H1 (cell line): ENCODE results near the gene P3H1. TPM values are rescaled to one million over a fixed set of nuclear protein-coding genes. Genes with fewer than 3 reads are reported as not detected.

Source experiments
- CTCF ChIA-PET: fragments of 300-600 bp; sonication (Branson Sonifier 250); formaldehyde crosslinking; loops from one replicate; lab custom pipeline; 2021; ENCODE audit not compliant: partially characterized antibody; lab: Charles Lee
- POLR2A ChIA-PET: fragments of 300-600 bp; sonication (Branson Sonifier 250); formaldehyde crosslinking; loops from one replicate; lab custom pipeline; 2021; ENCODE audit warnings: inconsistent platforms; ENCODE audit not compliant: partially characterized antibody; lab: Charles Lee
- DNase-seq, 2 experiments: peaks; one replicate each; pipeline versions ENCODE4 v3.0.0 to v3.0.0-alpha.2; 2010 to 2022; ENCODE audit warnings: low spot score in 2 of 2, low read depth in 1 of 2, mixed read lengths in 1 of 2
- FAIRE-seq: peaks from 2 replicates; lab custom pipeline; 2011; peaks lifted over from hg19 to GRCh38; lab: Jason Lieb, UNC
- H2AFZ ChIP-seq: 2 replicates; pipeline ENCODE4 v1.8.1; 2012; ENCODE audit warnings: low read length, inconsistent platforms
- H2AK5ac ChIP-seq: 2 replicates; pipeline ENCODE4 v1.6.1; 2013; ENCODE audit warnings: low read depth, low read length
- H2BK120ac ChIP-seq: replicated peaks from 2 replicates; pipeline ENCODE3; 2013; ENCODE audit warnings: low read depth, low read length, inconsistent platforms
- H2BK12ac ChIP-seq: 2 replicates; pipeline ENCODE4 v1.6.1; 2013; ENCODE audit warnings: low read depth, low read length
- H2BK15ac ChIP-seq: 2 replicates; pipeline ENCODE4 v1.6.1; 2013; ENCODE audit warnings: low read length
- H2BK20ac ChIP-seq: 2 replicates; pipeline ENCODE4 v1.6.1; 2013; ENCODE audit warnings: low read length
- H2BK5ac ChIP-seq: 2 replicates; pipeline ENCODE4 v1.6.1; 2013; ENCODE audit warnings: low read depth, low read length
- H3K14ac ChIP-seq: 2 replicates; pipeline ENCODE4 v1.6.1; 2013; ENCODE audit warnings: inconsistent platforms; ENCODE audit not compliant: insufficient read length
- H3K18ac ChIP-seq: 2 replicates; pipeline ENCODE4 v1.6.1; 2013; ENCODE audit warnings: low read length; ENCODE audit errors: extremely low read depth
- H3K23ac ChIP-seq: 2 replicates; pipeline ENCODE4 v1.6.1; 2013; ENCODE audit warnings: inconsistent platforms; ENCODE audit not compliant: insufficient read length
- H3K23me2 ChIP-seq: 2 replicates; pipeline ENCODE4 v1.6.1; 2013; ENCODE audit warnings: low read depth, low read length
- H3K27ac ChIP-seq: 2 replicates; pipeline ENCODE4 v1.6.1; 2011; ENCODE audit warnings: low read depth, low read length, inconsistent platforms
- H3K27me3 ChIP-seq, 4 experiments: replicated peaks in 1 of 4; 1 replicate in 1 of 4; 2 replicates in 3 of 4; pipeline versions ENCODE4 v1.6.1 to v1.8.1; 2011 to 2013; ENCODE audit warnings: low read length in 3 of 4, mild to moderate bottlenecking in 3 of 4, inconsistent platforms in 2 of 4, mixed read lengths in 2 of 4, moderate library complexity in 1 of 4; ENCODE audit not compliant: control insufficient read depth in 3 of 4, insufficient read depth in 3 of 4; ENCODE audit errors: extremely low read depth in 1 of 4
- H3K36me3 ChIP-seq, 4 experiments: 2 replicates each; pipeline versions ENCODE4 v1.6.1 to v1.8.1; 2011 to 2013; ENCODE audit warnings: mild to moderate bottlenecking in 4 of 4, low read length in 3 of 4, moderate library complexity in 2 of 4, control low read depth in 1 of 4, inconsistent platforms in 1 of 4; ENCODE audit not compliant: insufficient read depth in 4 of 4, control insufficient read depth in 2 of 4
- H3K4ac ChIP-seq: replicated peaks from 2 replicates; pipeline ENCODE3; 2013; ENCODE audit warnings: low read length, low read depth, mixed read lengths, inconsistent platforms; ENCODE audit not compliant: insufficient read length
- H3K4me1 ChIP-seq, 4 experiments: replicated peaks in 1 of 4; 1 replicate in 1 of 4; 2 replicates in 3 of 4; pipeline versions ENCODE4 v1.6.1 to v1.8.1; 2011 to 2013; ENCODE audit warnings: low read length in 3 of 4, inconsistent platforms in 2 of 4, mixed read lengths in 1 of 4; ENCODE audit not compliant: insufficient read depth in 4 of 4, control insufficient read depth in 3 of 4
- H3K4me2 ChIP-seq, 2 experiments: 2 replicates each; pipeline versions ENCODE4 v1.6.1 to v1.8.1; 2011 to 2013; ENCODE audit warnings: low read depth in 2 of 2, low read length in 2 of 2, control low read depth in 1 of 2, inconsistent platforms in 1 of 2, mild to moderate bottlenecking in 1 of 2; ENCODE audit not compliant: insufficient read depth in 1 of 2
- H3K4me3 ChIP-seq, 4 experiments: fragments of 200-600, 300-600 bp in 1 of 4; sonication (generic), shearing (Covaris generic), sonication (Bioruptor Twin) in 1 of 4; 2 replicates each; pipeline versions ENCODE4 v1.5.1 to v1.8.1; 2011 to 2016; ENCODE audit warnings: low read length in 4 of 4, low read depth in 3 of 4, control low read depth in 2 of 4, inconsistent platforms in 2 of 4, mild to moderate bottlenecking in 2 of 4, mixed read lengths in 1 of 4, moderate library complexity in 1 of 4; ENCODE audit not compliant: insufficient read depth in 2 of 4; ENCODE audit errors: extremely low read depth in 1 of 4
- H3K56ac ChIP-seq: replicated peaks from 2 replicates; pipeline ENCODE3; 2013; ENCODE audit warnings: low read depth, mild to moderate bottlenecking, mixed read lengths, low read length, inconsistent platforms; ENCODE audit not compliant: insufficient read length
- H3K79me1 ChIP-seq: 2 replicates; pipeline ENCODE4 v1.6.1; 2013; ENCODE audit warnings: low read depth, low read length, control low read depth
- H3K79me2 ChIP-seq, 2 experiments: 2 replicates each; pipeline versions ENCODE4 v1.6.1 to v1.8.1; 2012 to 2013; ENCODE audit warnings: low read length in 2 of 2, mild to moderate bottlenecking in 2 of 2, inconsistent platforms in 1 of 2; ENCODE audit not compliant: insufficient read depth in 2 of 2, control insufficient read depth in 1 of 2
- H3K9ac ChIP-seq, 4 experiments: replicated peaks in 1 of 4; 1 replicate in 1 of 4; 2 replicates in 3 of 4; pipeline versions ENCODE4 v1.6.1 to v1.8.1; 2011 to 2013; ENCODE audit warnings: low read depth in 3 of 4, low read length in 3 of 4, control low read depth in 2 of 4, mild to moderate bottlenecking in 2 of 4, moderate library complexity in 2 of 4, inconsistent platforms in 1 of 4; ENCODE audit errors: extremely low read depth in 1 of 4
- H3K9me3 ChIP-seq, 2 experiments: 2 replicates each; pipeline versions ENCODE4 v1.6.1 to v1.8.1; 2012 to 2013; ENCODE audit warnings: mild to moderate bottlenecking in 2 of 2, moderate library complexity in 2 of 2, control low read depth in 1 of 2, inconsistent platforms in 1 of 2, low read depth in 1 of 2, low read length in 1 of 2, mixed read lengths in 1 of 2; ENCODE audit not compliant: insufficient read depth in 2 of 2
- H4K20me1 ChIP-seq, 2 experiments: replicated peaks in 1 of 2; 2 replicates each; pipeline versions ENCODE3 to v1.8.1; 2011 to 2013; ENCODE audit warnings: inconsistent platforms in 2 of 2, low read length in 2 of 2, mild to moderate bottlenecking in 1 of 2; ENCODE audit not compliant: insufficient read depth in 2 of 2, control insufficient read depth in 1 of 2
- H4K5ac ChIP-seq: 2 replicates; pipeline ENCODE4 v1.6.1; 2013; ENCODE audit warnings: low read length, low read depth, mixed read lengths, inconsistent platforms; ENCODE audit not compliant: insufficient read length
- H4K8ac ChIP-seq: 2 replicates; pipeline ENCODE4 v1.8.0; 2013; ENCODE audit warnings: mild to moderate bottlenecking, moderate library complexity, low read length, inconsistent platforms; ENCODE audit not compliant: insufficient read depth; ENCODE audit errors: extremely low read depth
- H4K91ac ChIP-seq: replicated peaks from 2 replicates; pipeline ENCODE3; 2013; ENCODE audit warnings: low read length, mixed read lengths, inconsistent platforms; ENCODE audit not compliant: insufficient read length
- ASH2L ChIP-seq: fragments of 200-600, 300-600 bp; sonication (generic); IDR thresholded peaks from one replicate; pipeline ENCODE4 v1.7.1; 2017; ENCODE audit warnings: low read length
- MAFK ChIP-seq: IDR thresholded peaks from 2 replicates; pipeline ENCODE4 v1.6.1; 2012; ENCODE audit warnings: low read depth, mild to moderate bottlenecking, improper control_type of control experiment, low read length
- WGBS, 2 experiments: shearing (Covaris generic) in 1 of 2; methylation state at CpG; one replicate each; pipeline versions ENCODE4 v1.1.6 to v1.1.7; 2013 to 2015; ENCODE audit warnings: low lambda C conversion rate in 2 of 2, mixed read lengths in 2 of 2, inconsistent platforms in 1 of 2, low coverage in 1 of 2, missing lambda C conversion rate in 1 of 2; ENCODE audit not compliant: insufficient replicate concordance in 2 of 2, insufficient coverage in 1 of 2, insufficient read length in 1 of 2; ENCODE audit errors: extremely low coverage in 1 of 2, missing lambda C conversion rate in 1 of 2; 5-methylcytosine and 5-hydroxymethylcytosine counted together
- polyA plus RNA-seq, 7 experiments: library from polyadenylated mRNA; depleted of rRNA in 3 of 7; stranded (reverse) in 5 of 7; unstranded in 2 of 7; fragments of >200 nt in 5 of 7; fragments of 200-250 nt in 2 of 7; gene quantifications; 1 replicate in 5 of 7; 2 replicates in 1 of 7; 4 replicates in 1 of 7; pipeline versions ENCODE4 v1.2.1 to v1.2.3, GENCODE V29; 2011 to 2013; ENCODE audit warnings: missing spikeins in 2 of 7, mixed read lengths in 2 of 7
- total RNA-seq: library from RNA; stranded (reverse); fragmentation: NEBNext Ultra II Directional; extraction: Animal tissue kit (Norgen Biotek cat#: 25700); gene quantifications from 2 replicates; pipeline ENCODE4 v1.2.1, GENCODE V29; 2021

The P3H1 gene
- total and polyA plus RNA-seq, 2 of the 8 experiments (the other 6 are each of a cell fraction or from before 2014, with no cell fraction given) = 58.4 to 87.5 TPM

GRCh38 chr1:42735056-42735455 lies 31.8 kb downstream of the P3H1 start:
- no peaks in the 10 kb centered on the region for H3K9me3 ChIP-seq
- no peak overlapping the region for H2AFZ ChIP-seq
- no peak overlapping the region for H2BK15ac ChIP-seq
- peaks cover 0 to 4% of the 10 kb centered on the region in 2 experiments for H4K20me1 ChIP-seq
- H3K23ac ChIP-seq = no peak overlapping the region
- ChIA-PET POLR2A (interaction anchor here (0.8 kb wide), 1 partner anchor 11 kb away, joined by 3 read pairs; no protein-coding TSS in a partner anchor), CTCF (interaction anchor here (0.6 to 6.4 kb wide), 10 partner anchors 9 to 561 kb away, joined by 3 to 62 read pairs (median 3); partner anchors contain the start of gene YBX1)
- H3K4ac ChIP-seq = no peak overlapping the region
- no peak overlapping the region for H3K14ac ChIP-seq
- H2AK5ac ChIP-seq = no peak overlapping the region
- H3K27ac ChIP-seq = no peak overlapping the region
- no peak overlapping the region for H3K4me2 ChIP-seq
- H3K27me3 ChIP-seq = no peaks in the 10 kb centered on the region
- no peak overlapping the region for H2BK12ac ChIP-seq
- FAIRE-seq = no peak
- no peak overlapping the region for H4K5ac ChIP-seq
- TF ChIP-seq MAFK (no peak), ASH2L (no peak)
- no peak overlapping the region for H3K18ac ChIP-seq
- no peak overlapping the region for H4K8ac ChIP-seq
- 92% methylated on average over 11 of the region's 11 CpGs; no CpG with 5 or more reads in 1 of the 2 experiments for WGBS, 2 experiments
- peaks cover 0 to 21% (median 13%) of the 10 kb centered on the region in 4 experiments; a peak in 6 of 7 replicates for H3K4me1 ChIP-seq
- no peak for DNase-seq
- no peaks in the 10 kb centered on the region for H3K79me2 ChIP-seq
- H2BK5ac ChIP-seq = no peak overlapping the region
- H3K4me3 ChIP-seq = no peak overlapping the region
- no peak overlapping the region for H2BK20ac ChIP-seq
- H3K36me3 ChIP-seq = no peaks in the 10 kb centered on the region
- H4K91ac ChIP-seq = no peak overlapping the region
- H3K79me1 ChIP-seq = peaks cover 3% of the 10 kb centered on the region; the same call in 1 of the 2 replicates
- H2BK120ac ChIP-seq = no peak overlapping the region
- H3K23me2 ChIP-seq = peaks cover 4% of the 10 kb centered on the region; the same call in 1 of the 2 replicates
- no peak overlapping the region for H3K56ac ChIP-seq
- no peak overlapping the region for H3K9ac ChIP-seq
